GM19240 (cell line): ENCODE measurements around the gene ITPR2.
"Not testable (repeated sequence)": the region's sequence is repeated elsewhere in the genome, so short reads cannot be mapped to it uniquely, and the experiment has no call there.

Source experiments
- DNase-seq: peaks from one replicate; pipeline ENCODE4 v3.0.0; 2011; ENCODE audit warnings: low spot score; ENCODE audit not compliant: insufficient read length

The ITPR2 gene

DNA sequence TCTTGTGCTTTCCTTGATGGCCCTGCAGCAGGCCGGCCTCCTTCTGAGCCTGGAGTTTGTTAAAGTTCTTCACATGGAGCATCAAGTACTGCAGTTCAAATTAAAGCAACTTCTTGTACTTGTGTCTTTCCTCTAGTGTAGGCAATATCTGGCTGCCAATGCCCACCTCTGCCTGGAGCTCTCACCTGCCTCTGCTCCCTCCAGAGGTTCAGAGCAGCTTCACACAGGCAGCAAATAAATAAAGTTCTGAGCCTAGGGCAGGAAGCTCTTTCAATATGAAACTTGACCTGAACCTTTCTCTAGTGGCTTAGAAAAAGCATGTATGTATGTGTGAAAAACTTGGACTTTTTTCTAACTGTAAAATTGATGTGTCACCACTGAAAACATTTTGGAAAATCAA, 65.9 kb downstream of the ITPR2 start:
- DNase-seq, result no peak

DNA sequence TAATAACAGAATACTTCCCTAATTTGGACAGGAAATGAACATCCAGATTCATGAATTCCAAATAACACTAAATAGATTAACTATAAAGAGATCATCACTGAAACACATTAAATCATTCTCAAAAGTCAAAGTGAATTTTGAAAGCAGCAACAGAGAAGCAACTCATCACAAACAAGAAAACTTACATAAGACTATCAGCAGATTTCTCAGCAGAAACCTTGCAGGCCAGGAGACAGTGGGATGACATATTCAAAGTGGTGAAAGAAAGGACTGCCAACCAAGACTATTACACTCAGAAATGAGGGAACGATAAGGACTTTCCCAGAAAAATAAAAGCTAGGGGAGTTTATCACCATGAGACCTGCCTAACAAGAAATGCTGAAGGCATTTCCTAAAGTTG, 70.8 kb downstream of the ITPR2 start:
- DNase-seq, result no peak

DNA sequence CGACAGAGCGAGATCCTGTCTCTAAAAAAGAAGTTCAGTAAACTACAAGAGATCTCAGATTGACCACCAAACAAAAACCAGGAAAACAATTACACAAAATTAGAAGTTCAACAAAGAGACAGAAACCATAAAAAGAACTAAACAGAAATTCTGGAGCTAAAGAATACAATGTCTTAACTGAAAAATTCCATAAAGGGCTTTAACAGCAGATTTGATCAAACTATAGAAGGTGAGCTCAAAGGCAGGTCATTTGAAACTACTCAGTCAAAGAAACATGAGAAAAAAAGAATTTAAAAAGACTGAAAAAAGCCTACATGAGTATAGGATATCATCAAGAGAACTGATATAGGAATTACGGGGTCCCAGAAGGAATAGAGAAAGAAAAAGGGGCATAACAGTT, 71.2 kb downstream of the ITPR2 start:
- no peak for DNase-seq

DNA sequence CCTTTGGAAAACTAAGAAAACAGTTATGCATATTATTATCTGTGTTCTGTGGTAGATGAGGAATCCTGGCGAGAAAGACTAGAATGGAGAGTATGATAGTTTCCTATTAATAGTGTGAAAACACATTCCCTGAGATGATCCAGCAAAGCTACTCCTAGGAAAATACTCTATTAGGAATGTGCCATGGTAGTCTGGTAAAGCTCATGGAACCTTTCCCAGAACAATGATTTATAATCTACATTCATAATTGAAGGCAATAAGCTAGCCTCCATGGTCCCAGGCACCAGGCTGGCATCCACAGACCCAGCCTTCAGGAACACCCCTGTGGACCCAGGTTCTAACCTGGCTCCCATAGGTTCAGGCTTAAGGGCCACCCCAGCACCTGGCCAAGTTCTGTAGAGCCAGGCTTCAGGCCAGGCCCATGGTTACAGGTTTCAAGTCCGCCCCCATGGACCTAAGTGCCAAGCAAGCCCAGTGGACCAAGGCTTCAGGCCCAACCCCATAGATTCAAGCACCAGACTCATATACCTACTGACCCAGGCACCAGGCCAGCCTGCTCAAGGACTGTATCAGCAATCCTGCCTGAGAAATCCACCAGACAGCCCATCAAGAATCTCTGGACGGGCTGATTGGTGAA, 72.2 kb downstream of the ITPR2 start:
- no peak for DNase-seq

DNA sequence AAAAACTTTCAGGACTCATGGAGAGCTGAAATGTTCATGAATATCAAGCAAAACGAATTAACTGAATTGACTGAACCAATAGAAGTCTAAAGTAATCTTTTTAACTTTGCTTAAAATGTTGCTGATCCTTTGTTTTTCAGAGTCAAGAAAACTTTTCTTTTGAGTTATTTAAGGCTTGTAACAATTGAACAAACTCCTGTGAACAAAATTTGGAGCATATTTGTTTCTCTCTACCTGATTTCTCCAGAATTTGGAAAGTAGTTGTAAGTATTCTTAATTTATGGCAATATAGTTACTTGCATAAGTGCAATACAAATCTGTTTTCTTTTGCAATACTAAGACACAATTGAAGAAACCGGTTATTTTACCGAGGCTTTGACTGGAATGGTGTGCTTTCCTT, 77.6 kb downstream of the ITPR2 start:
- not testable (repeated sequence) for DNase-seq

DNA sequence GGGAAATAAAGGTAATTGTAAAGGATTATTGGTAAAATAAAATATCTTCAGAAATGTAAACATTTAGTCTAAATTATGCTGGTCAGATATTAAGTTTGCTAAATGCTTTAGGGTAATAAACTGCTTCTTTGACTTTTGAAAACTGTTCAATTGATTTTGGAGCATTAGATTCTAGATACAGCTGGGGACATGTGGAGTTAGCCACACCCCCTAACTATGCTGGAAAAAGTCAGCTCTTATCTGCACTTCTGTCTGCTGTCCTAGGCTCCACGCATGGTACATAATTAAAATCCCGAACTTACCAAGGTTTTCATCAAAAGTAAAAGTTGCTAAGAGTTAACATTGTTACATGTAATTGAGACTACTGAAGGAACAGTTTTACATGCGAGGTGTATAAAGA, 78.8 kb downstream of the ITPR2 start:
- no peak for DNase-seq

DNA sequence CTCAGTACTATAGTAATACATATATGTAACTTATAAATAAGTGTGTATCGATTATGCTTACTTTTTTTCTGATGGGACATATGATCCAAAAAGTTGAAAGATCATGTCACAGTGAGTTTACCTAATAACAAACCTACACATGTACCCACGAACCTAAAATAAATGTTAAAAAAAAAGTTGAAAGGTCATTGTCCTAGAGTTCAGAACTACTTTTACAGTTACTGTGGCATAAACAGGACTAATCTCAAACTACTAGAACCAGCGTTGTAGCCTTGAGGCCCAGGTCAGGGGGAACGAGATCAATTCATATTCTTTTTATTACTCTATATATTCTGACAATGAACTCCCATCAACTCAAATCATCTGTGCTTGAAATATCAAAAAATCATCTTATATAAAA, 81.8 kb downstream of the ITPR2 start:
- DNase-seq, result no peak

DNA sequence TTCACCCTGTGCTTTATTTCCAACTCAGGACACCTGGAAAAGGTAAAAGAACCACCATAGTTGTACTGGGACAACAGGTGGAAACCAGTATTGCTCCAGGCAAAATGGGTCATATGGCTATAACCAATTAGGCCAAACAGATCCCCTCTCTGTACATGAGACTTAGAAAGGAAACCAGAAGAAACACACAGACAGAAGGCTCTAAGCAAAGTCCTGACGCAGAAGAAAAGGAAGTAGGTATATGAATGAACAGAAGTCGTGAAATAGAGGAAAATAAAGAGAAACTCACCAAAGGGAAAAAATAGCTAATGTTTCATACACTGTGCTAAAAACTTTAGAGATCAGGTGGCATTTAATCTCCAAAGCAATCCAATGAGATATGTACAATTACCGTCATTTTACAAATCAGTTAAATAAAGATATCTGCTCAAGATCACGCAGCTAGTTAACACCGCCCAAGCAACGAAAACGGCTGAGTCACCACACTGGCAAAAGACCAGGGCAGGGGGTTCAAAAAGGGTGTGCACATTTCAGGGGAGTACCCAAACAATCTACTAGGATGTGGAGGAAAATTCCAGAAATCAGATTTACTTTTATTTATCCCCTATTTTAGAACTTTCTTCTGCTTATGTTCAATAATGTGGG, 82.3 kb downstream of the ITPR2 start:
- no peak for DNase-seq

DNA sequence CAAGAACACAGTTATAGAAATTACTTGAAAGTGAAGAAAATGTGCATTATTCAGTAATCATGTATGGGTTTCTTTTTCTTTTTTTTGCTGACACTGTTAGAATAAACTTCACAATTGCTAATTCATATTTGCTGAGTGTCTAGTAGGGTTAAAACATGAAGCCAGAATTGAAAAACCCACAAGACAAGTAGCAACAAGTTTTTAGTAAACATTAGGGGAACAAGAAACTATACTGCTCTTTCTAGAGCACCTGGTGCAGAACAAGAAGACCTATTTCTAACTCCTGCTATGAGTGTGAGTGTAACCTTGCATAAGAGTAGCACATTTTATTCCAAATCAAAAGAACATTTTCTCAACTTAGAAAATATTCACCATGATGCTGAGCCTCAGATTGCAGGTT, 83.2 kb downstream of the ITPR2 start:
- no peak for DNase-seq

DNA sequence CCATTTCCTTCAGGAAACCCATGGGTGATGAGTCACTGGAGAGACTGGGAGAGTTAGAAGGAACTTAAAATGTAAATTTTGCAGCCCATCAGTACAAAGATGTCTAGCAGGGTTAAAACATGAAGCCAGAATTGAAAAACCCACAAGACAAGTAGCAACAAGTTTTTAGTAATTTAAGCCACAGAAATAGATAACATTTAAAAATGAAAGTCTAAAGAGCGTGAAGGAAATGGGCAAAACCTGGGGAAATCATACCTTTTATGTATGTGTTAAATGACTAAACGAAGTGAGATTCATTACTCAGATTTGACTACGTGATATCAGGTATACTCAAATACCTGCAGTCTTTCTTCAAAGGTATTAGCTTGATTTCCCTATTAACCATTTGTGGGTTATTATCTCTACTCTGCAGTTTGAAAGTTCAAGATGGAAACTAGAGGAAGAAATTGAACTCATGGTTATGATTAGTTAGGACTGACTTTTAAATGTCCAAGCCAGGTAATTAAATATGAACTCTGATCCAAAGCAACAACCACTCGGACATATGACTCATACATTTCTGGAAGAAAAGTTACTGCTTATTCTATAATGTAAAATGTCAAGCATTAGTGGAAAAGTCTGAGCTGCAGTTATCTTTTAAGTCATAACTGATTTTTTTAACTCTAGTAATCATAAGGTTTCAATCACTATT, 84.1 kb downstream of the ITPR2 start:
- no peak for DNase-seq

DNA sequence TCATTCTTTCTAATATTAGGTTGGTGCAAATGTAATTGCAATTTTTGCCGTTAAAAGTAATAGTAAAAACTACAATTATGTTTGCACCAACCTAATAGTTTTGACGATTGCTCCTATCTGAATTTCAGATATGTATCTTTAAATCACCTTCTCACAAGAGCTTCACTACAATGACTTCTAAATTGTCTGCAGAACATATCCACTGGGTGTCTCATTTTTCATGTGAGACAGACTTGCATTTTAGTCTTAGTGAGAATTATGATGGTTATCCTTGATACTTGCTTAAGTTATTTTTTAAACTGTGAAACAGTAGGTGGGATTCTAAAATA, 84.6 kb downstream of the ITPR2 start:
- no peak for DNase-seq

DNA sequence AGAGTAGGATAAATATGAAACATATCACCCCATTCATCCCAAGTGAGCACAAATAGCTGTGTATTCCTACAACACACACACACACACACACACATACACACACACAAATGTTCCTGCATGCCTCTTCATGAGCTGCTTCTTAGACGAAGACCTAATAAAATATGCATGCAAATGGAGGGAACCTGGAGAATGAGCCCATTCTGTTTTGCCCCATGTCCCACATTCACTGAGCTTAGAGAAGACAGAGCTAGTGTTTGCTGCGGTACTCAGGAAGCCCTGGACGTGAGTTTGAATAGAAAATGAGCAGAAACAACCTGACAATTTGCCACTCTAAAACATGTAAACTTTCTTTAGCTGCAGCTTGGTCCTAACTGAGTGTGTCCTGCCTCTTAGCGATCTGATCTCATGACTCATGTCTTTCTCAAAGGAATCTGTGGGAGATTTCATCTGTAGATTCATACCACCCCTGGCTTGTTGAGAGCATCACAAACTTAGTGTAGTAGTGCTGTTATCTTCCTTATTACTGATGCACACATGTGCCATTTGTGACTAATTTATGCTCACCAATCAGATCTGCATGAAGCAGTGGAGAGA, 86.8 kb downstream of the ITPR2 start:
- DNase-seq, result no peak

DNA sequence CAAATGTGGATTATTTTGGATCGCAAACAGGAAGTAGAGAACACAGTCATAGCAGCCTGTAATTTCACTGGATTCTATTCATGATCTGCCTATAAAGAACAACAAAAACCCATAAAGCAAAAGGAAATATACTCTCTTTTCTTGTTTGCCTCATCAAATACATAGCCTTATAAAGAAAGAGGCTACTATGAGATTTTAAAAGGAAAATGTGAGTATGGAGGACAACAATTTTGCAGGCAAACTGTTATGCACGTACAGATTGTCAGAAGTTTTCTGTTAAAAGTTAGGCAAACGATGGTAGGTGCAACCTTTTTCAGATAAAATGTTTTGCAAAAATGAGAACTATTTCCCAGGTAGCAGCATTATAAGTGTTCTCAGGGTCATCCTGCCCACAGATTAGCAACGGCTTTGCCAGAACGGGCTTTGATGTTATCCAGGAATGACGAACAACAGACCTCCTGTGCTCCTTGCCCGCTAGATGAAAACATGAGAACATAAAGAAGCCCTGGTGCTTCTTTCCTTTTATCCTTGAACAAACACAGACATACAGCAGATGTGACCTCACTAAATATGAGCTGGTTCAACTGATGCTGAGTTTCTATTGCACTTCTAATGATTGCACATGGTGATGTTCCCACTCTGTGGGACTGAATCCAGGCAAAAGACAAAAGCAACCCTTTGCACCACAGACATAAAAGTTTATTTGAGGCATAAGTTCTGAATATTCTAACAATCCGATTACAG, 88.1 kb downstream of the ITPR2 start:
- no peak for DNase-seq

DNA sequence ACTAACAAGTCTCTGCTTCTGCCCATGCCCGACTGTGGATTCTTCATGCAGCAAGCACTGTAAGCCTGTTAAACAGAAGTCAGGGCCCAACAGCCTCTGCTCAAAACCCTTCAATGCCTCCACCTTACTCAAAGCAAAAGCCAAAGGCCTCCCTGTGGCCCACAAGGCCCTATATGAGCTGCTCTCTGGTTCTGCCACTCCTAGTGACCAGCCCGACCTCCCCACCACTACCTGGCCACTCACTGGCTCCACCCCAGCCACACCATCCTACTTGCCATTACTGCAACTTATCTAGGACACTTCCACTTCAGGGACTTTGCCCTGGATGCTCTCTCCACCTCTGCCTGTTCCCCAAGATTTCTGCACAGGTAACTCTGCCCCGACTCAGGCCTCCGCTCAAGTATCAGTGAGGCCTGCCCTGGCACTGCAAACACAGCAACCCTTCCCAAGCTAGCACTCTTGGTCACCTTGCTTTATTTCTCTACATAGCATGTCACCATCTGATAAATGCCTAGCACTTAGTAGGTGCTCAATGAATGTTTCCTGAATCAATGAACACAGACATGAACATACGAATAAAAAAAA, 88.9 kb downstream of the ITPR2 start:
- no peak for DNase-seq

DNA sequence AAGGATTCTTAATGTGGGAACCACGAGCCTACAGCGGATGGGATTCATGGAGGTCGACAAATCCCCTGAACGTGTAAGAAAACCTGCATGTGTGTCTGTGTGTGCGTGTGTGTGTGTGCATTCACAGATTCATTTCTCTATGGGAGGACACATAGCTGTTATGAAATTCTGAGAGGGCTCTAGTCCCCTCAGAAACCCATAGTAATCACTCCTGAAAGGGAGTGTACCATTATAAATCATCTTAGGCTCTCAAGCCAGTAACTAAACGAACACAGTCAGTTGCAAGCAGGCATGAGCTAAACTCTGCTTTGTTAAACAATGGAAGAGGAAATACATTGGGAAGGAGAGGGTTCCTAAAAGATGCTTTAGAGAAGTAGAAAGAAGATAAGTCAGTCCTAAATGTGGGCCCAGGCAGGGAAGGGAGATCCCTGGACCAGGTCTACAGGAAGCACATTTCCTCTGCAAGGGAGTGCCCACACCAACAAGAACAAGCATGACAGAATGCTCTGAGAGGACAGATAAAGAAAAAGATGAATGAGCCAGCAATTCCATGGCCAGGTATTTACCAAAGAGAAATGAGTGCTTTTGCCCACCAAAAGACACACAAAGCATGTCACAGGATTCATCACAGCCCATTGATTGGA, 91.3 kb downstream of the ITPR2 start:
- no peak for DNase-seq

DNA sequence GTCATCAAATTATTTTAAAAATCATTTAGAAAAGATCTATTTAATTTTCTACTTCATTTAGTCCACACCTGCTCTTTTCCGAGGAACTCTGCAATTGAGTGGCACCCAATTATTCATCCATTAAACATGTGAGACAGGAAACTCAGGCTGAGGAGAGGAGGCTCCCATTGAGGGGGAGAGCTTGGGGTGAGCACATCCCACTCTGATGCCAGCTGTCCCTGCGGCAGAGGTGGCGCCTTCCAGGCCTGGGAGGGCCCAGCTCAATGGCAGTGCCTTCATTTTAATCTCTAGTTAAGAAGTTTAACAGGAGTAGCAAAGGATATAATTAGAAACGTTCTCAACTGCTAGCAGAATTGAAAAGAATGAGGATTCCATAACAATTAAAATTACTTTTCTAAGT, 92.0 kb downstream of the ITPR2 start:
- DNase-seq, result no peak

DNA sequence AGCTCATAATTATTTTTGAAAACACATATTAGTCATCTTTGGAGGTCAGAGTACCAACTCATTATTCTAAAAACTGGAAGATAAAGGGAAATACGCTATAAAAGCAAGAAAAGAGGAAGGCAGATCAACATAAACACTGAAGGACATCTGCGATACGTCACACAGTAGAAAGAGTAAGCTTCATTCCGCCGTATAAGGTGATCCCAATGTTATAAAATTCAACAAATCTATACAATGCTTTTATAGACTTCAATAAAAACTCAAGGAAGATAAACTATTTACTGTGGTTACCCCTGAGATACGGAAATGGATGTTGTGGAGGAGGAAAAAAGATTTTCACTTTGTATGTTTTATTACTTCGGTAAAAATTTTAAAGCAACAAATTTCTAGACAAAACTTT, 92.6 kb downstream of the ITPR2 start:
- no peak for DNase-seq

DNA sequence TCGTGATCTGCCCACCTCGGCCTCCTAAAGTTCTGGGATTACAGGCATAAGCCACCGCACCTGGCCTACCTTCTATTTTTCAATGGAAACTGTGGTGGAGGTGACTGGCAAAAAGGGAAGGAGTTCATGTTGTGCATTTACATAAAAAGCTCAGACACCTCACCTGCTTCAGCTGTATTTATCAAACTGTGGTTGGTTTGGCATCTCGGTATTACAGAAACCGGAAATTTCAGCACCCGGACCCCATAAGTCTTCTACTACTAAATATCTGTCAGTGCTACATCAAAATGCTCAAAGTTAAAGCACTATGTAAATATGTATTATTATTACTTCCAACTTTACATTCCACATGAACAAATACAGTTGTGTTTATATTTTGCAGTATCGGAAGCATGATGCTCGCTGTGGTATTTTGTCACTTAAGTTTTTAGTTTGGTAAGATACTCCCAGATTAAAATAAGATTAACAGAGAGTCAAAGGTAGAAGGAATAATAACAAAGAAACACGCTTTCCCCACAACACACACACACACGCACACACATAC, 95.4 kb downstream of the ITPR2 start:
- no peak for DNase-seq

DNA sequence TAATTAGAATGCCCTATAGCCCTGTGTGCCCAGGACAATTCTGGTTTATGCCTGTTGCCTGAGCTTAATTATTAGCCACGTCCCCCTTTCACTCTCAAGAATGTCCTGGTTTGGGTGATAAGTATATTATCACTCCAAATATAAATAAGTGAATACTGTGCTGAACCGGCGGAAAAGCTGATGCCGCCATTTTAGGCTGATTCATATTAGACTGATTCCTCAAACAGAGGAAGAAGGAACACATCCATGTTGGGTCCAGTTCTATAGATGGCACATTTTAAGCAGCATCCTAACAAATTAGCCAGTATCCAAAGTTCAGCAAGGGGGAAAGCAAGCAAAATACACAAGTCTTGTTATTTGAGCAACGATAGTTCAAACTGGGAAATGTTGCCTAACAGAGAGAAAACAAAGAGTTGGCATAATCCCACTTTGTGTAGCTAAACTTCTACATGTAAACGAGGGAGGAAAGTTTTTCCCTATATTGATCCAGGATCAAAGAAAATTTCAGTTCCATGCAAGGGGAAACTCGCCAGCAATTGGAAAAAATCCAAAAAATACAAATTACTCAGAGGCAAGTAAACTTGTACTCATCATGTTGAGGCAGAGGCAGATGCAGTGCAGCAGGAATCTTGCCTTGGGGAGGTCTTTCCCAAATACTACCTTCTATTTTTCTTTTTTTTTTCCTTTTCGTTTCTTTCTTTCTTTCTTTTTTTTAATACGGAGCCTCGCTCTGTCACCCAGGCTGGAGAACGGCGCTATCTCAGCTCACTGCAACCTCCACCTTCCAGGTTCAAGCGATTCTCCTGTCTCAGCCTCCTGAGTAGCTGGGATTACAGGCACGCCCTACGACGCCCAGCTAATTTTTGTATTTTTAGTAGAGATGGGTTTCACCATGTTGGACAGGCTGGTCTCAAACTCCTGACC, 96.2 kb downstream of the ITPR2 start:
- no peak for DNase-seq

DNA sequence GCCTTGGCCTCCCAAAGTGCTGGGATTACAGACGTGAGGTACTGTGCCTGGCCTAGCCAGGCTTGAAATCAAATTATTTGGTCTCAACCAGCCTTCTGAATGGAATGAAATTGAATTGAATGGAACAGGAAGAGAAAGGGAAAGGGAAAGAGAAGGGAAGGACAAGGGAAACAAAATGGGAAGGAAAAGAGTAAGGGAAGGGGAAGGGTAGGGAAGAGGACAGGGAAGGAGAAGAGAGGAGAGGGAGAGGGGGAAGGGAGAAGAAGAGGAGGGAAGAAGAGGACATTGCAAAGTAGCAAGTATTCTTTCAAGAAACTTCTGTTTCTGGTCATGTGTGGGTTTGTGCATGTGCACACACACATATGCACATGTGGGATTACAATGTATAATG, 97.8 kb downstream of the ITPR2 start:
- no peak for DNase-seq
